ENCODE measurements around the gene CASP1. TPM values are rescaled to one million over a fixed set of nuclear protein-coding genes. Genes with fewer than 3 reads are reported as not detected.

The CASP1 gene
- polyA plus RNA-seq, 1 donor (not counting 4 experiments of a cell fraction or from before 2014, with no cell fraction given), result 69.1 TPM

DNA sequence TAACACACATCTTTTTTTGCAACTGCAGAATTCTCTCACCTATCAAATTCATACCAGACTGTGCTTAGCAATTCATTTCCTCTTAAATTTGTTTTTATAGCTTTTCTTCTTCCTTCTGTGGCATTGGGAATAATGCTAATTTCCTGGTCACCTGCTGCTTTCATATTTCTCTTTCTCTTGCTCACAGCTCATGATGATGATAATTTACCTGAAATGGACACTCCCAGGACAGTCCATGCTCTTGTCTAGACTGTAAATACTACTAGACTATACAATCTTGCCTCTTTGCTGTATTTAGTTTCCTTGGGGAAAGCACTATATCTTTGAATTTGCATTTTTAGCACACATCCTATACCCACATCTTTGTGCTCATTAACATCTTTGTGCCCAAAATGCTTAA lies 27.5 kb downstream of the CASP1 start:
- no peak overlapping the region for H2AFZ ChIP-seq (ENCODE audit: control insufficient read depth, low read length)
- DNase-seq (ENCODE audit: low read depth, low spot score) (no peak), FAIRE-seq (no peak)
- H3K9ac ChIP-seq (ENCODE audit: control insufficient read depth, extremely low read depth, insufficient read depth, low read length), result no peak overlapping the region
- H4K20me1 ChIP-seq (ENCODE audit: control insufficient read depth, extremely low read depth, insufficient read depth, low read length), result no peaks in the 10 kb centered on the region
- no peak overlapping the region for H3K27ac ChIP-seq (ENCODE audit: control insufficient read depth, insufficient read depth, low read length)
- no peak for TF ChIP-seq CTCF (optimal IDR thresholded peaks at IDR 0.05 in 1 of 3, IDR thresholded peaks at IDR 0.05 in 1 of 3, conservative IDR thresholded peaks at IDR 0.05 in 1 of 3; ENCODE audit: extremely low read depth in 1 of 3, insufficient read depth in 2 of 3, low read length in 3 of 3)
- no peak for TF ChIP-seq EZH2 (IDR thresholded peaks at IDR 0.05; ENCODE audit: low read length)
- no peaks in the 10 kb centered on the region for H3K27me3 ChIP-seq (ENCODE audit: control insufficient read depth, extremely low read depth, insufficient read depth, low read length)
- H3K79me2 ChIP-seq (ENCODE audit: control insufficient read depth, insufficient read depth, low read length), result no peaks in the 10 kb centered on the region
- dilution Hi-C loops (cut with MboI; ENCODE audit: extremely low pct_ligation_motif_present, low sequenced_read_pairs), result no loop called here
- H3K4me2 ChIP-seq (ENCODE audit: control insufficient read depth, extremely low read depth, insufficient read depth, low read depth, low read length), result no peak overlapping the region
- H3K4me1 ChIP-seq (ENCODE audit: control insufficient read depth, extremely low read depth, insufficient read depth, low read length), result no peaks in the 10 kb centered on the region
- H3K36me3 ChIP-seq (ENCODE audit: control insufficient read depth in 2 of 2, extremely low read depth in 1 of 2, insufficient read depth in 2 of 2, low read length in 2 of 2), result no peaks in the 10 kb centered on the region
- H3K4me3 ChIP-seq (ENCODE audit: control insufficient read depth in 2 of 3, extremely low read depth in 1 of 3, insufficient read depth in 2 of 3, low read depth in 1 of 3, low read length in 3 of 3), result no peak overlapping the region
- H3K9me3 ChIP-seq (ENCODE audit: control insufficient read depth, low read depth, low read length), result no peaks in the 10 kb centered on the region
- H3K9me1 ChIP-seq (ENCODE audit: control insufficient read depth, extremely low read depth, insufficient read depth, low read length), result no peaks in the 10 kb centered on the region

DNA sequence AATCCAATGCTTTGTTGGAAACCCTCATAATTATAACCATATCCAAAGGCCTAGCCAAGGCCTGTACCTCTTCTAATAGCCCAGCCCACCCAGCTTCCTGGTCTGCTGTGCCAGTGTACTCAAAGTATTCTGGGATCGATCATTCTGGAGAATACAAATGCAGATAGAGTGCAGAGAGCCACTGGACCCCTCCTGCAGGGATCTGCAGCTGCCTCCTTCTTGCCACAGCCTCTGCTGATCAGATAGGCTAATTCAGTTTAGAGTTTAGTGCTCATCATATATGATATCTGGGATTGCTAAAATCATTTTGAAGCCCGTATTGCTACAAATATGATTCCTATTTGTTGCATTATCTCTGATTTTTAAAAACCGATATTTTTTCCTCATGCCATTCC lies 29.5 kb downstream of the CASP1 start:
- H2AFZ ChIP-seq (ENCODE audit: control insufficient read depth, low read length), result no peak overlapping the region
- no peaks in the 10 kb centered on the region for H4K20me1 ChIP-seq (ENCODE audit: control insufficient read depth, extremely low read depth, insufficient read depth, low read length)
- H3K27ac ChIP-seq (ENCODE audit: control insufficient read depth, insufficient read depth, low read length), result no peak overlapping the region
- H3K79me2 ChIP-seq (ENCODE audit: control insufficient read depth, insufficient read depth, low read length), result no peaks in the 10 kb centered on the region
- no peaks in the 10 kb centered on the region for H3K36me3 ChIP-seq (ENCODE audit: control insufficient read depth in 2 of 2, extremely low read depth in 1 of 2, insufficient read depth in 2 of 2, low read length in 2 of 2)
- no peak for FAIRE-seq
- DNase-seq (ENCODE audit: low read depth, low spot score), result no peak
- TF ChIP-seq CTCF (optimal IDR thresholded peaks at IDR 0.05 in 1 of 3, IDR thresholded peaks at IDR 0.05 in 1 of 3, conservative IDR thresholded peaks at IDR 0.05 in 1 of 3; ENCODE audit: extremely low read depth in 1 of 3, insufficient read depth in 2 of 3, low read length in 3 of 3) (no peak), EZH2 (IDR thresholded peaks at IDR 0.05; ENCODE audit: low read length) (no peak)
- H3K27me3 ChIP-seq (ENCODE audit: control insufficient read depth, extremely low read depth, insufficient read depth, low read length), result no peaks in the 10 kb centered on the region
- no peaks in the 10 kb centered on the region for H3K9me3 ChIP-seq (ENCODE audit: control insufficient read depth, low read depth, low read length)
- no peak overlapping the region for H3K4me2 ChIP-seq (ENCODE audit: control insufficient read depth, extremely low read depth, insufficient read depth, low read depth, low read length)
- no peaks in the 10 kb centered on the region for H3K9me1 ChIP-seq (ENCODE audit: control insufficient read depth, extremely low read depth, insufficient read depth, low read length)
- H3K9ac ChIP-seq (ENCODE audit: control insufficient read depth, extremely low read depth, insufficient read depth, low read length), result no peak overlapping the region
- no peak overlapping the region for H3K4me3 ChIP-seq (ENCODE audit: control insufficient read depth in 2 of 3, extremely low read depth in 1 of 3, insufficient read depth in 2 of 3, low read depth in 1 of 3, low read length in 3 of 3)
- H3K4me1 ChIP-seq (ENCODE audit: control insufficient read depth, extremely low read depth, insufficient read depth, low read length), result no peaks in the 10 kb centered on the region
- dilution Hi-C loops (cut with MboI; ENCODE audit: extremely low pct_ligation_motif_present, low sequenced_read_pairs), result no loop called here

Measured in keratinocyte (primary cell).